ENCODE measurements around the gene MICAL2.

The MICAL2 gene

GRCh38 chr11:12094872-12095800 is 15.3 kb upstream of the MICAL2 start:
- no peak for DNase-seq (ENCODE audit: low spot score)
- CTCF ChIA-PET, result interaction anchor here (0.6 to 0.7 kb wide), 2 partner anchors 61 to 189 kb away, joined by 3 to 4 read pairs; no protein-coding TSS in a partner anchor
- TF ChIP-seq CTCF (conservative IDR thresholded peaks at IDR 0.05; ENCODE audit: low read depth), result no peak
- POLR2A ChIA-PET (ENCODE audit: low non-redundant PET), result no interaction called here
- no peak overlapping the region for H3K27ac ChIP-seq

GRCh38 chr11:12097219-12097618 is 13.2 kb upstream of the MICAL2 start:
- POLR2A ChIA-PET (ENCODE audit: low non-redundant PET), result no interaction called here
- TF ChIP-seq CTCF (conservative IDR thresholded peaks at IDR 0.05; ENCODE audit: low read depth), result no peak
- no peak overlapping the region for H3K27ac ChIP-seq
- no peak for DNase-seq (ENCODE audit: low spot score)
- CTCF ChIA-PET, result no interaction called here

GRCh38 chr11:12098601-12099000 is 11.8 kb upstream of the MICAL2 start:
- CTCF ChIA-PET, result interaction anchor here (0.7 kb wide), 1 partner anchor 31 kb away, joined by 4 read pairs; no protein-coding TSS in a partner anchor
- TF ChIP-seq CTCF (conservative IDR thresholded peaks at IDR 0.05; ENCODE audit: low read depth), result no peak
- no peak for DNase-seq (ENCODE audit: low spot score)
- H3K27ac ChIP-seq, result no peak overlapping the region
- POLR2A ChIA-PET (ENCODE audit: low non-redundant PET), result interaction anchor here (0.7 to 1.0 kb wide), 2 partner anchors 11 to 12 kb away, joined by 4 read pairs; no protein-coding TSS in a partner anchor

GRCh38 chr11:12099132-12099873 is 11.1 kb upstream of the MICAL2 start:
- no peak for TF ChIP-seq CTCF (conservative IDR thresholded peaks at IDR 0.05; ENCODE audit: low read depth)
- H3K27ac ChIP-seq, result no peak overlapping the region
- POLR2A ChIA-PET (ENCODE audit: low non-redundant PET), result interaction anchor here (0.7 to 1.0 kb wide), 2 partner anchors 11 to 13 kb away, joined by 4 read pairs; no protein-coding TSS in a partner anchor
- no peak for DNase-seq (ENCODE audit: low spot score)
- CTCF ChIA-PET, result interaction anchor here (0.7 kb wide), 1 partner anchor 32 kb away, joined by 4 read pairs; no protein-coding TSS in a partner anchor

- TF ChIP-seq CTCF (conservative IDR thresholded peaks at IDR 0.05; ENCODE audit: low read depth), result no peak
- ChIA-PET POLR2A (ENCODE audit: low non-redundant PET) (no interaction called here), CTCF (no interaction called here)
- H3K27ac ChIP-seq, result no peak overlapping the region
- no peak for DNase-seq (ENCODE audit: low spot score)
These were observed 10.0 kb upstream of the MICAL2 start for GRCh38 chr11:12100429-12100828.

- TF ChIP-seq CTCF (conservative IDR thresholded peaks at IDR 0.05; ENCODE audit: low read depth), result no peak
- CTCF ChIA-PET, result no interaction called here
- POLR2A ChIA-PET (ENCODE audit: low non-redundant PET), result no interaction called here
- no peak overlapping the region for H3K27ac ChIP-seq
- no peak for DNase-seq (ENCODE audit: low spot score)
These were observed 9.5 kb upstream of the MICAL2 start for GRCh38 chr11:12100841-12101242.
